Activated CD4-positive, alpha-beta T cell treated with anti-CD3 and anti-CD28 coated beads for 48 hours (primary cell): ENCODE results near the gene APOH.

ENCODE experiments used
- DNase-seq: peaks from one replicate; pipeline ENCODE4 v3.0.0-alpha.2; 2020

APOH gene

GRCh38 chr17:66190738-66191592, 38.2 kb downstream of the APOH start:
- DNase-seq: no peak

- DNase-seq: no peak
These were observed 41.5 kb downstream of the APOH start for GRCh38 chr17:66187718-66188117.

GRCh38 chr17:66185862-66186261, 43.4 kb downstream of the APOH start:
- DNase-seq: no peak

- DNase-seq: no peak
These were observed 44.8 kb downstream of the APOH start for GRCh38 chr17:66184392-66184791.

GRCh38 chr17:66183529-66183928, 45.7 kb downstream of the APOH start:
- DNase-seq: no peak

- DNase-seq: no peak
These were observed 50.6 kb downstream of the APOH start for GRCh38 chr17:66178642-66179041.

- no peak for DNase-seq
These were observed 52.2 kb downstream of the APOH start for GRCh38 chr17:66177048-66177447.

- no peak for DNase-seq
These were observed 53.3 kb downstream of the APOH start for GRCh38 chr17:66175892-66176291.

- DNase-seq: no peak
These were observed 56.5 kb downstream of the APOH start for GRCh38 chr17:66172691-66173223.

- DNase-seq: no peak
These were observed 57.1 kb downstream of the APOH start for GRCh38 chr17:66172144-66172543.

GRCh38 chr17:66171692-66172091, 57.5 kb downstream of the APOH start:
- no peak for DNase-seq

- no peak for DNase-seq
These were observed 58.0 kb downstream of the APOH start for GRCh38 chr17:66171172-66171571.

- no peak for DNase-seq
These were observed 59.4 kb downstream of the APOH start for GRCh38 chr17:66169839-66170238.

GRCh38 chr17:66167189-66167815, 61.9 kb downstream of the APOH start:
- DNase-seq: no peak

GRCh38 chr17:66165537-66166123, 63.6 kb downstream of the APOH start:
- DNase-seq: no peak
